ENCODE results near the gene NFAT5. TPM values are rescaled to one million over a fixed set of nuclear protein-coding genes. Genes with fewer than 3 reads are reported as not detected.
"Not testable (repeated sequence)": the region's sequence is repeated elsewhere in the genome, so short reads cannot be mapped to it uniquely, and the experiment has no call there.

NFAT5 gene
- polyA plus RNA-seq, 1 donor, result 68.1 TPM

DNA sequence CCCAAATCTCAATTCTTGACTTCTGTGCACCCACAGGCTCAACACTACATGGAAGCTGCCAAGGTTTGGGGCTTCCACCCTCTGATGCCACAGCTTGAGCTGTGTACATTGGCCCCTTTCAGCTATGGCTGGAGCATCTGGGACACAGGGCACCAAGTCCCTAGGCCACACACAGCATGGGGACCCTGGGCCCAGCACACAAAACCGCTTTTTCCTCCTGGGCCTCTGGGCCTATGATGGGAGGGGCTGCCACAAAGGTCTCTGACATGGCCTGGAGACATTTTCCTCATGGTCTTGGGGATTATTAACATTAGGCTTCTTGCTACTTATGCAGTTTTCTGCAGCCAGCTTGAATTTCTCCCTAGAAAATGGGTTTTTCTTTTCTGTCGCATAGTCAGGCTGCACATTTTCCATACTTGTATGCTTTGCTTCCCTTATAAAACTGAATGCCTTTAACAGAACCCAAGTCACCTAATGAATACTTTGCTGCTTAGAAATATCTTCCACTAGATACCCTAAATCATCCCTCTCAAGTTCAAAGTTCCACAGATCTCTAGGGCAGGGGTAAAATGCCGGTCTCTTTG, 70.9 kb downstream of the NFAT5 start:
- not testable (repeated sequence) for DNase-seq

DNA sequence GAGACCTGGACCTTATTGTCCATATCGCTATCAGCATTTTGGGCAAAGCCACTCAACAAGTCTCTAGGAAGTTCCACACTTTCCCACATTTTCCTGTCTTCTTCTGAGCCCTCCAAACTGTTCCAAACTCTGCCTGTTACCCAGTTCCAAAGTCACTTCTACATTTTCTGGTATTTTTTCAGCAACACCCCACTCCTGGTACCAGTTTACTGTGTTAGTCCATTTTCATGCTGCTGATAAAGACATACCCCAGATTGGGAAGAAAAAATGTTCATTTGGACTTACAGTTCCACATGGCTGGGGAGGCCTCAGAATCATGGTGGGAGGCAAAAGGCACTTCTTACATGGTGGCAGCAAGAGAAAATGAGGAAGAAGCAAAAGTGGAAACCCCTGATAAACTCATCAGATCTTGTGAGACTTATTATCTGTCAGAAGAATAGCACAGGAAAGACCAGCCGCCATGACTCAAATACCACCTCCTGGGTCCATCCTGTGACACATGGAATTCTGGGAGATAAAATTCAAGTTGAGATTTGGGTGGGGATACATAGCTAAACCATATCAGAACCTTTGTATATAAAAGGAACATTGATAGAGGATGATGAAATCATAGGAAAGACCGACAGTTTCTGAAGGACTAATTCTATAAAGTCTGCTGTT, 71.6 kb downstream of the NFAT5 start:
- DNase-seq, result not testable (repeated sequence)

DNA sequence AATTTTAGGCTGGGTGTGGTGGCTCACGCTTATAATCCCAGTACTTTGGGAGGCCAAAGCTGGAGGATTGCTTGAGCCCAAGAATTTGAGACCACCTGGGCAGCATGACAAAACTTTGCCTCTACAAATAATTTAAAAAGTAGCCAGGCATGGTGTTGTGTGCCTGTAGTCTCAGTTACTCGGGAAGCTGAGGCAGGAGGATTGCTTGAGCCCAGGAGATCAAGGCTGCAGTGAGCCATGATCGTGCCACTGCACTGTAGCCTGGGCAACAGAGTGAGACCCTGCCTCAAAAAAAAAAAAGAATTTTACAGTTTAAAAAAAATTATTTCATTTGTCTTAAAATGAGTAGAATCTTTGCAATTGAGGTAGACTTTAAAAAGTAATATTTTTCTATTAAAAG, 78.2 kb downstream of the NFAT5 start:
- not testable (repeated sequence) for DNase-seq

DNA sequence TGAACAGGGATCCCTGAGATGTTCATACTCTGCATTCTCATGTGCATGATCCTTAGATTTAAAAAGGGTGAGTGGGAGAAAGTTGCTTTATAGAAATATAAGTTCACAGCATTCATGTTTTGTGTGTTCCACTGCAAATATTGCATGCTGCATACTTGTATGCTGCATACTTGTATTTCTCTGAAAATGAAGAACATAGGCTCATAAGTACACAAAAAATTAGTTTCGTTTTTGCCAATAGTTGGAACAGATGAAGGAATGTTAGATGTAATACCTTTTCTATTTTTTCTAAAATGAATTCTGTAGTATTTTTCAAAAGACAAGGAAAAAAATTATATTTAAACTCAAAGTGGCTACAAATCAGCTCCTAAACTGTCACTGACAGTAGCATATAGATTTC, 79.0 kb downstream of the NFAT5 start:
- no peak for DNase-seq

DNA sequence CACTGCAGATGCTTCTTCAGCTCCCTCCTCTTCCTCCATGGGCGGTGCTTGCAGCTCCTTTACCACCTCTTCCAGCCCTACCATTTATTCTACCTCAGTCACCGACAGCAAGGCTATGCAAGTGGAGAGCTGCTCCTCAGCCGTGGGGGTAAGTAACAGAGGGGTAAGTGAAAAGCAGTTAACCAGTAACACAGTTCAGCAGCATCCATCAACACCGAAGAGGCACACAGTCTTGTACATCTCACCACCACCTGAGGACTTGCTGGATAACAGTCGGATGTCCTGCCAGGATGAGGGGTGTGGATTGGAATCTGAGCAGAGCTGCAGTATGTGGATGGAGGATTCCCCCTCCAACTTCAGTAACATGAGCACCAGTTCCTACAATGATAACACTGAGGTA, 81.3 kb downstream of the NFAT5 start:
- DNase-seq, result no peak

DNA sequence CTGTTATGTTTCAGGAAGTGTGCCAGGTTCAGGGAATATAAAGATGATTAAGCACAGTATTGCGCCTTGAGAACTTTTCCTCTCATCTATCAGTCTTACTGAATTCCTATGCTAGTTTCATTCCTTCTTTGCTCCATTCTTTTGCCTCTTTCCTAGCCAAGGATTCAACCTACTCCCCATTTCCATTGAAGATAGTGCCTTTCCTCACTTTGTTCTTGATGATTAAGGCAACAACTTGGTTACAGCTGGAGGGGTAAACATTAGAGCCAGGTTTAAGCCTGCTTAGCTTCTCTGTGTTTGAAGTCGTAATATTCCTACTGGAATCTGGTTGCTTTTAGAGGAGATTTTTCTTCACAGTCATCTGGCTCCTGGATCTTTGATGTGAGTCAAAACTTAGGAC, 85.5 kb downstream of the NFAT5 start:
- DNase-seq, result no peak

DNA sequence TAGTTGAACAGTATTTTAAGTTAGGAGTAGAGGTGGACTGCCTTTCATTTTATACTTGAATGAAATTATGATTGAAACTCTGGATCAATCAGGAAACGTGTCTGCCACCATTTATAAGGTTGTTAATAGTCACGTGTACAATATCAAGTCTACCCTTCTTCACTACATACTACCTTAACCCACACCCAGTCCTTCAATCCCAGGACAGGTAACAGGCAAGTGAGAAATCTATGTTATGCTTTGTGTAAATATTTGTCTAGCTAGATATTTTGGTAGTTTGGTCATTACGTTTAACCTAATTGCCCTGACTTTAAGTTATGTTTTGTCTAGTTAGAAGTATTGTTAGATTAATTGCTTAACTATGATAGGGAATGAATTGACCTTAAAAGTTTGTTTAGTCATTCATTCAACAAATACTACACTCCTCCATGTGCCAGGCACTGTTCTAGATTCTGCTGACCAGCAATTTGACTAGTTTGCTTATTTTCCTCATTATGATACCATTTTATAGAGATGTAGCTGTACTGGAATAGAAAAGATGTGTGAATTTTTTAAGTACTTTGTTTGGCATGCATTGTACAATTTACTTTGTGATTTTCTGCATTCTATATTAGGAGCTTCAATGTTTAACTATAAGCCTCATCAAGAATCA, 88.6 kb downstream of the NFAT5 start:
- no peak for DNase-seq

DNA sequence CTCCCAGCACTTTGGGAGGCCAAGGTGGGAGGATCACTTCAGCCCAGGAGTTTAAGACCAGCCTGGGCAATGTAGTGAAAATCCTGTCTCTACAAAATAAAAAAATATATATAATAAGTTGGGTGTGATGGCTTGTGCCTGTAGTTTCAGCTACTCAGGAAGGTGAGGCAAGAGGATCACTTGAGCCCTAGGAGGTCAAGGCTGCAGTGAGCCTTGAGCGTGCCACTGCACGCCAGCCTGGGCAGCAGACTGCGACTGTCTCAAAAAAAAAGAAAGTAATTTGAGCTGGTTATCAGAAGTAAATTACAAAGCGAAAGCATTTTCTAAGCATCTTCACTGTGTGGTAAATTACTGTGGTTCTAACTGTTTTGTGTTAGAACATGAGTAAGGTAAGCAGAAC, 94.4 kb downstream of the NFAT5 start:
- DNase-seq, result no peak

DNA sequence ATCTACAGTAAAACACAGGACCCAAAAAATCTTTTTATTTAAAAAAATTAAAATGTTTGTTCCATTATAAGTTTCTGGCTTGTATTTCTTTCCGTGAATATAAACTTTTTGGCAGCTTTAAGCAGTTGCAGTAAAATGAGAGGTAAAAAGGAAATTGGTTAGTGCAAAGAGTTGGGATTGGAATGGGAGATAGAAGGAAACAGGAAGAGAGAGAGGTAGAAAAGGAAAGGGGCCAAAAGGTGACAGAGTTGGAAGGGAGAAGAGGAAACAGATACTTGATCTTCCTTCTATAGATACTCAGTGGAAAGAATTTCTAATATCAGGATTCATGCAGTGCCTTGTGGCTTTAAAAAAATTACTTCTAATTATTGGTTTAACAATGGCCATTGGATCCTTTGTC, 97.1 kb downstream of the NFAT5 start:
- no peak for DNase-seq

DNA sequence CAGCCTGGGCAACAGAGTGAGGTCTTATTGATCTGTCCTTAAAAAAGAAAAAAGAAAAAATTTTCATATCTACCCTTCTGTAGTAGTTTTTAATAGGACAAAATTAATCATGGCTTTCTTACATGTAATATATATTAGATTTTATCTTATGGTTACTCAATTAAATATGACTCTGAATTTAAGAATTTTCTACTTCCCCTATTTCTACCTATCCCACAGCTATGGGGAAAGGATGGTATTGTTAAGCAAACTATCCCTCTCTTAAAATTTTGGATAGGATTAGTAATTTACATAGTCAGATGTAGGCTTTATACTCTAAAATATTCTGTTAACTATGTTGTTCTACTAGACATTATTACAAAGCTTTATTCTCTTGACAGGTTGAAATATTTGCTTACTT, 98.1 kb downstream of the NFAT5 start:
- no peak for DNase-seq

DNA sequence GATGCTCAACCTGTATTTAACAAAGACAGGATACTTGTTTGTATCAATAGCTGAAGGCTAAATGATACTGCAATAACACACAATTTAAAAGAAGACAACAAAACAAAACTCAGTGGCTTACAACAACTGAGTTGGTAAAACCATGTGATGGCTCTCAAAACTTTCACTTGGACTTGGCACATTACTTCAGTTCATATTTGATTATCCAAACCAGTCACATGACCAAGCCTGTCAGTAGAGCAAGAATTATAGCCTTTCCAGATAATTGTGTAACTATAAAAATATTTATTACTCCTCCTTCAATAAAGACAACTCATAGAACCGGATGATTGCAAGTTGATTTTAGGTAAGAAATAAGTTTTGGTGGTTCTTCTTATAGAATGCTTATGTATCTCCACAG, 103.8 kb downstream of the NFAT5 start:
- no peak for DNase-seq

DNA sequence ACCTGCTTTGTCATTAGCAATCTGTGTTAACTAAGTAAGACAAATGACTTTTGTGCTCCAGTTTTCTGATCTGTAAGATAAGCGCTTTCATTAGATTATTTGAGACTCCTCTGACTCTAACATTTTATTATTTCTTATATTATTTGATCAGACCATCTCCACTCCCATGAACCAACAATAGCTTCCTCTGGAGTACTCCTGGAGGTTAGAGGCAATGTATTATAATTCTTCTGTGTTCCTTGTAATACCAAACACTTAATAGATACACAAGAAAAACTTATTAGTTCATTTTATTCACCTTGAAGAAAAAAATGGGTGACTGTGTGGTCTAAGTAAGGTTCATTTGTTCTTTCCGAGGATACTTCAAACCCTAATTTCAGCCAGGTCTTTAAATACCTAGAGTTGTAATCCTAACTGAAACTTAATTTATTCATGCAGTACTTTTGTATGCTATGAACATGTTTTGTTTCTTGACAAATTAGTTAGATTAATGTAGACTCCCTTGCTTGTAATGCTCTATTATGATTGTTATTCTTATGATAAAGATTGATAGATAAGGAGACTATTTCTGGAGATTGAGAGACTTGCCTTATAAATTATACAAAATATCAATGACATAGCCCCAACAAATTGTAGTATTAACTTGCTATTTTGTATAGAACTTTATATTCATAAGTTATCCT, 106.7 kb downstream of the NFAT5 start:
- no peak for DNase-seq

DNA sequence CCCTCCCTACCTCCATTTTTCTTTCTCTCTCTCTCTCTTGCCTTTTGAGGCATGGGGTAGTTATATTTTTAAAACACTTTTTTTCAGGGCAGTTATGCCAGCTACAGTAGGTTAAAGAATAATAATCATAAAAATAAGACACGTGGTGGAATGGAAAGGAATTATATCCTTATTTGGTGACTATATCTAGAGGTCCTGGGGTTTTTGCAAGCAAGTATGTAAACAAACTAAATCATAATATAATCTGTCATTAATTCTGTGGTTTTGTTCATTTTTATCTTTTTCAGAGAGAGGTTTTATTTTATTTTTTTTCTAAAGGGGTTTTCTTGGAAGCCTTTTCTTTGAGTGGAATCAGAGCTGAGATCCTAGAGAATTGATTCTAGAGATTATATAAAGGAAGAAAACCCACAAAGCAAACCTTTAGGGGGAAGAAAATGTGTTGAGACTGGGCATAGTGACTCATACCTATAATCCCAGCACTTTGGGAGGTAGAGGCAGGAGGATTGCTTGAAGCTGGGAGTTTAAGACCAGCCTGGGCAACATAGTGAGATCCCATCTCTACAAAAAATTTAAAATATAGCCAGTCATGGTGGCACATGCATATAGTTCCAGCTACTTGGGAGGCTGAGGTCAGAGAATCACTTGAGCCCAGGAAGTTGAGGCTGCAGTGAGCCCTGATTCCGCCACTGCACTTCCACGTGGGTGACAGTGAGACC, 107.4 kb downstream of the NFAT5 start:
- no peak for DNase-seq

DNA sequence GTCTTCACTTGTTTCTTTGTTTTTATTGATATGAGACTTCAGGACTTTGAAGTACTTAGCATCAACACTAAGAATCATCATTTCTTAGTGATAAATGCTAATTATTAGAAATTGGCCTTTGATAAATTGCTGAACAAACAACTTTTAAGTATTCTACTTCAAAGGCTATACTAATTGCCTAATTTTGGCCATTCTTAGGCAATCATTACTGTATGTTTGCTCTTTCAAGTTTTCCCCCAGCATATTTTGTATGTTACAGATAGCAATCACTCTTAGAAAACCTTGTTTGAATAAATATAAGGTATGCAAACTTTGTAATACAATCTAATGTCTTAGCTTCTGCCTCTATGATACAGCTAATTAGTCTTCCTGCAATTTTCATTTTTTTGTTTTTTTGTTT, 114.6 kb downstream of the NFAT5 start:
- no peak for DNase-seq

DNA sequence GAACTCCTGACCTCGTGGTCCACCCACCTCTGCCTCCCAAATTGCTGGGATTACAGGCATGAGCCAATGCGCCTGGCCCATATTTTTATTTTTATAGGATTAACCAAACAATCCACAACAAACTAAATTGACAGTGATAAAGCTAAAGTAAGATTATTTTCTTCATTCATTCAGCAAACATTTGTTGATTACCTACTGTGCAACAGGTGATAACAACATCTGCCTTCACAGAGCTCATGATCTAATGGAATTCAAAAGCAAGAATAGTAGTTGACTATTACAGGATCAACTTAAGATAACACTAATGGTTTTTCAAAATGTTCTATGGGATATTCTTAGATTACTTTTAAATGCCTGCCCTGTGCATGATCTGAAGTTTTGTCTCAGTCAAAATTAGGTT, 122.8 kb downstream of the NFAT5 start:
- DNase-seq, result no peak

DNA sequence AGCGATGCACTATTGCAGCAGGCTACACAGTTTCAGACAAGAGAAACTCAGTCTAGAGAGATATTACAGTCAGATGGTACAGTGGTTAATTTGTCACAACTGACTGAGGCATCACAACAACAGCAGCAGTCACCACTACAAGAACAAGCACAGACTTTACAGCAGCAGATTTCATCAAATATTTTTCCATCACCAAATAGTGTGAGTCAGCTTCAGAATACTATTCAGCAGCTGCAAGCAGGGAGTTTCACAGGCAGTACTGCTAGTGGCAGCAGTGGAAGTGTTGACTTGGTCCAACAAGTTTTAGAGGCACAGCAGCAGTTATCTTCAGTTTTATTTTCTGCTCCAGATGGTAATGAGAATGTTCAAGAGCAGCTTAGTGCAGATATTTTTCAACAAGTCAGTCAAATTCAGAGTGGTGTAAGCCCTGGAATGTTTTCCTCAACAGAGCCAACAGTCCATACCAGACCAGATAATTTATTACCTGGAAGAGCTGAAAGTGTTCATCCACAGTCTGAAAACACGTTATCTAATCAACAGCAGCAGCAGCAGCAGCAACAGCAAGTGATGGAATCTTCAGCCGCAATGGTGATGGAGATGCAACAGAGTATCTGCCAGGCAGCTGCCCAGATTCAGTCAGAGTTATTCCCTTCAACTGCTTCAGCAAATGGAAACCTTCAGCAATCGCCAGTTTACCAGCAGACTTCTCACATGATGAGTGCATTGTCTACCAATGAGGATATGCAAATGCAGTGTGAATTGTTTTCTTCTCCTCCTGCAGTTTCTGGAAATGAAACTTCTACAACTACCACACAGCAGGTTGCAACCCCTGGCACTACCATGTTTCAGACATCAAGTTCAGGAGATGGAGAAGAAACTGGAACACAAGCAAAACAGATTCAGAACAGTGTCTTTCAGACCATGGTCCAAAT, 126.5 kb downstream of the NFAT5 start:
- no peak for DNase-seq

DNA sequence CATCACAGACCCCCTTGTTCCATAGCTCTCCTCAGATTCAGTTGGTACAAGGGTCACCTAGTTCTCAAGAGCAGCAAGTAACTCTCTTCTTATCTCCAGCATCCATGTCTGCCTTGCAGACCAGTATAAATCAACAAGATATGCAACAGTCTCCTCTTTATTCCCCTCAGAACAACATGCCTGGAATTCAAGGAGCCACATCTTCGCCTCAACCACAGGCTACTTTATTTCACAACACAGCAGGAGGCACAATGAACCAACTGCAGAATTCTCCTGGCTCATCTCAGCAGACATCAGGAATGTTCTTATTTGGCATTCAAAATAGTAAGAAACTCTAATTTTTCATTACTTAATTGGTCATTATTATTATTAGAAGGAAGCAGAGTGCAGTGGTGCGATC, 128.2 kb downstream of the NFAT5 start:
- DNase-seq, result no peak

DNA sequence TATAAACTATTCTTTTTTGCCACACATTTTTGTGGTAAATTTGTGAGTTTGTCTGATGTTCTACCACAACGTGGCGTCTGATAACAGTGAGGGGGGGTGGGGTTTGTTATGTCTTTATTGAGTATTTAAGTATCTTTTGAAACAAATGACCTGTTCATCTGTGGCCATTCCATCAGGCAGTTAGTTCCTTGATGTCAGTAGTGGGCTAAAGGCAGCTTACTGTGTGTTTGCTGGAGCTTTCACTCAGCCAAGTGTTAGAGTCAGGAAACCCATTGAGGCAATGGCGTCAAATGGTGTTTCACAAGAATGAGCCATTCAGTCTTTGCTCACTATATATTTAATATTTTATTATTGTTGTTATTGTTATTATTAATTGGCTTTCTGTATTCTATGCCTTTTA, 132.6 kb downstream of the NFAT5 start:
- no peak for DNase-seq

DNA sequence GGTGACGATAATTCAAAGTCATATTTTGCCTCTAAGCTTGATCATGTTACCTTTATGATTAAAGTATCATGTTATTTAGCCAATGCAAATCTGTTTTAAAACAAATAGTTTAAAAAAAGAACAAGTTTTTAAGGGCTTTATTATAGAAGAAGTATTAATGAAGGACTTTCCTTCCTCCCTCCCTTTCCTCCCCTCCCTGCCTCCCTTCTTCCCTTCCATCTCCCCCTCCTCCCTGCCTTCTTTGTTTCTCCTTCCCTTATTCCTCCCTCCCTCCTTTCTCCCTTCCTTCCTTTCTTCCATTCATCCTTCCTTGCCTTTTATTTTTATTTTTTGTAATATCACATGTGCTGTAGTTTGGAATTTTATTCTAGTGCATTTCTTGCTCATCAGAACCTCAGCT, 134.1 kb downstream of the NFAT5 start:
- no peak for DNase-seq

DNA sequence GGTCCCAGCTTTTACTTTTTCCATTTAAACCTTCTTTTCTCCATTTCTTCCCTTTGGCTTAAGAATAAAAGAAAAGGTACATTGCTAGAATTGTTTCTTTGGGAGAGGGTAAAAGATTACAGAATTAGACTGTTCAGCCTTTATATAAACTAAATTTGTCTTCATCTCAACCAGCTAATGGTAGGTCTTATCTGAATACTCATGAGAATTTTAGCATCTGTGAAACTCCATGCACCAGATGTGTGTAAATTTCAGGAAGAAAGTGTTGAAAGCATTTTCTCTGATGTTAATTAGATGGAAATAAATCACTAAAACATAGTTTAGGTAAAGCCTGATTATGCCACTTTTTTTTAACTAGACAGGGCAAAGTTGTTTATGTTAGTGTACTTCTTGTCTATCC, 135.7 kb downstream of the NFAT5 start:
- no peak for DNase-seq

DNA sequence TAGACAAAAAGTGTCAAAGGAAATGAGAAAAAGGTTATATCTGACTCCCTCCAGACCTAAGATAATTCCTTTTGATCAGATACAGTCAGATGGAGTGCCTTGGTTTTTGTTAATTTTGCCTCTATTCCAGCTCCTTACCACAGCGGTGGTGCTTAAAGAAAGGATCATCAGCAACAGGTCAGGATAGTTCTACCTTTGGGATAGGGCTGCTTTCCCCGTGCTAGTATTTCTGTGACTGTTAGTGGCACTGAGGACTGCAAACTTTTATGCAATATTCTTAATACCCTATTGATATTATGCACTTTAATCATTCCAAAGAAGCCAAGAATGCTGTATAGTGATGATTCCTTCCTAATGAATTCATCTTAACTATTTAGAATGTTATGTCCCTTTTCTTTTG, 136.1 kb downstream of the NFAT5 start:
- DNase-seq, result no peak

DNA sequence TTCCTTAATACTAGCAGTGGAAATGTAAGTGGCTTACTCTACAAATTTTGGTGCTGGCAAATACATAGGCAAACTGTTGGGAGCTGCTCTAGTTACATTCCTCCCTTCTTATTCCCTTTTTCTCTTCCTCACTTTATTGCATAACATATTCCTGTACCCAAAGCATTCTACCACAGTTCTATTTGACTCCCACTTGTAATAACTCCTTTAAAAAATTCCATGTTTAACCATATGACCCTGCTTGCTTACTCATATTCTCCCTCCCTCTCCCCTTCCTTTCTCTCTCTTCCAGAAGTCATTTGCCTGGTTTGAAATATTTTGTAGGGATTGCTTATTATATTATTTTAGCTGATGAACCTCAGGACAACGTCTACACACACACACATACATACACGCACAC, 137.9 kb downstream of the NFAT5 start:
- no peak for DNase-seq

Data from left kidney (tissue), 2 donors.